GM12878 (cell line): ENCODE measurements around the gene TATDN3. TPM values are rescaled to one million over a fixed set of nuclear protein-coding genes. Genes with fewer than 3 reads are reported as not detected.
A peak's percentile ranks its signal among the peaks of the same experiment; 100 is the strongest.

ENCODE experiments used
- ATAC-seq: fragments of 200-7000 bp; cut with Tn5 transposase; 3 replicates; pipeline ENCODE4 v1.9.1; 2020; ENCODE audit warnings: mild to moderate bottlenecking, moderate library complexity
- BruUV-seq: library from RNA; stranded (reverse); fragments of 400-500 nt; replicated peaks from 2 replicates; lab custom pipeline; 2021; lab: Mats Ljungman, UMichigan
- CTCF ChIA-PET: fragments of 300-600 bp; sonication (Branson Sonifier 250); formaldehyde crosslinking; extraction: SDS; loops from one replicate; lab custom pipeline; 2021; ENCODE audit warnings: inconsistent platforms; lab: Yijun Ruan, JAX
- POLR2A ChIA-PET: fragments of 350-600 bp; formaldehyde crosslinking; extraction: SDS; loops from one replicate; lab custom pipeline; 2021; ENCODE audit warnings: inconsistent platforms; lab: Charles Lee
- RAD21 ChIA-PET: fragments of 300-600 bp; sonication (Branson Sonifier 250); formaldehyde crosslinking; loops from one replicate; lab custom pipeline; 2023; ENCODE audit warnings: antibody characterized with exemption; ENCODE audit not compliant: unreplicated experiment; lab: Charles Lee
- SMC1A ChIA-PET: fragments of 300-600 bp; sonication (Branson Sonifier 250); formaldehyde crosslinking; loops from one replicate; lab custom pipeline; 2023; ENCODE audit not compliant: unreplicated experiment, uncharacterized antibody; lab: Charles Lee
- DNase-seq: peaks from one replicate; pipeline ENCODE4 v3.0.0-alpha.2; 2011; ENCODE audit warnings: low read depth, low spot score
- FAIRE-seq: peaks from 3 replicates; lab custom pipeline; 2011; peaks lifted over from hg19 to GRCh38; lab: Jason Lieb, UNC
- H2AFZ ChIP-seq: 2 replicates; pipeline ENCODE4 v1.6.0; 2011; ENCODE audit warnings: low read depth, low read length, control low read depth; ENCODE audit not compliant: control insufficient read depth
- H3K27ac ChIP-seq: 2 replicates; pipeline ENCODE4 v1.5.1; 2011; ENCODE audit warnings: control low read depth; ENCODE audit not compliant: control insufficient read depth, insufficient read depth
- H3K27me3 ChIP-seq, 2 experiments: replicated peaks in 1 of 2; 2 replicates each; pipeline versions ENCODE4 v1.6.0 to v1.6.1; 2011; ENCODE audit warnings: low read length in 1 of 2; ENCODE audit not compliant: control insufficient read depth in 2 of 2, insufficient read depth in 2 of 2
- H3K36me3 ChIP-seq, 2 experiments: 2 replicates each; pipeline ENCODE4 v1.5.1; 2011; ENCODE audit warnings: low read length in 1 of 2; ENCODE audit not compliant: control insufficient read depth in 2 of 2, insufficient read depth in 2 of 2
- H3K4me1 ChIP-seq: 2 replicates; pipeline ENCODE4 v1.6.1; 2011; ENCODE audit warnings: mild to moderate bottlenecking, low read length, moderate library complexity, mixed read lengths; ENCODE audit not compliant: control insufficient read depth, insufficient read depth
- H3K4me2 ChIP-seq: 2 replicates; pipeline ENCODE4 v1.6.0; 2011; ENCODE audit warnings: control low read depth; ENCODE audit not compliant: control insufficient read depth, insufficient read depth
- H3K4me3 ChIP-seq: fragments of 200-600 bp; sonication (generic); 2 replicates; pipeline ENCODE4 v1.5.1; 2016
- H3K79me2 ChIP-seq: 2 replicates; pipeline ENCODE4 v1.6.0; 2011; ENCODE audit warnings: low read length; ENCODE audit not compliant: control insufficient read depth, insufficient read depth
- H3K9ac ChIP-seq: 2 replicates; pipeline ENCODE4 v1.8.0; 2011; ENCODE audit warnings: low read length, control low read depth, mixed read lengths; ENCODE audit not compliant: control insufficient read depth, insufficient read depth
- H3K9me3 ChIP-seq: replicated peaks from 3 replicates; pipeline ENCODE4 v1.5.1; 2011; ENCODE audit warnings: mild to moderate bottlenecking, low read length; ENCODE audit not compliant: control insufficient read depth, insufficient read depth
- H4K20me1 ChIP-seq: 2 replicates; pipeline ENCODE4 v1.6.0; 2011; ENCODE audit not compliant: control insufficient read depth, insufficient read depth
- BACH1 ChIP-seq: fragments of 450-650 bp; IDR thresholded peaks from 2 replicates; pipeline ENCODE4 v1.6.1; 2017; ENCODE audit warnings: mild to moderate bottlenecking, borderline replicate concordance
- CBX3 ChIP-seq: fragments of 200-600 bp; sonication (generic); IDR thresholded peaks from 2 replicates; pipeline ENCODE4 v1.6.1; 2016; ENCODE audit warnings: low read depth, borderline replicate concordance
- CREB1 ChIP-seq: IDR thresholded peaks from 2 replicates; pipeline ENCODE4 v1.6.1; 2012; ENCODE audit warnings: low read depth, mild to moderate bottlenecking, inconsistent platforms
- EED ChIP-seq: sonication (generic); IDR thresholded peaks from 2 replicates; pipeline ENCODE4 v1.6.1; 2016; ENCODE audit warnings: antibody characterized with exemption, low read depth
- PAX5 ChIP-seq: IDR thresholded peaks from 2 replicates; pipeline ENCODE4 v1.6.1; 2011; ENCODE audit warnings: low read depth, low read length, borderline replicate concordance
- SMAD1 ChIP-seq: fragments of 450-650 bp; IDR thresholded peaks from 2 replicates; pipeline ENCODE4 v1.6.1; 2018; ENCODE audit warnings: mild to moderate bottlenecking, low read depth; ENCODE audit not compliant: partially characterized antibody
- SMC3 ChIP-seq: IDR thresholded peaks from 2 replicates; pipeline ENCODE4 v1.6.1; 2011; ENCODE audit warnings: low read length, improper control_type of control experiment, borderline replicate concordance
- SRF ChIP-seq, 2 experiments: IDR thresholded peaks; 2 replicates each; pipeline ENCODE4 v1.6.1; 2011; ENCODE audit warnings: low read depth in 2 of 2, low read length in 2 of 2, mild to moderate bottlenecking in 1 of 2, moderate library complexity in 1 of 2
- TBL1XR1 ChIP-seq: IDR thresholded peaks from 2 replicates; pipeline ENCODE4 v1.6.1; 2012; ENCODE audit warnings: low read depth, low read length, improper control_type of control experiment
- ZBED1 ChIP-seq: IDR thresholded peaks from 2 replicates; pipeline ENCODE4 v1.6.1; 2016; ENCODE audit warnings: borderline replicate concordance
- ZNF217 ChIP-seq: fragments of 450-650 bp; IDR thresholded peaks from 2 replicates; pipeline ENCODE4 v1.6.1; 2017; ENCODE audit warnings: antibody characterized with exemption, mild to moderate bottlenecking
- WGBS: methylation state at CpG from one replicate; pipeline ENCODE4 v1.1.6; 2016; ENCODE audit warnings: low lambda C conversion rate; ENCODE audit not compliant: insufficient replicate concordance, insufficient coverage; ENCODE audit errors: missing lambda C conversion rate; 5-methylcytosine and 5-hydroxymethylcytosine counted together
- in situ Hi-C: fragments of 300-500 bp; cut with MboI; formaldehyde crosslinking; loops from 9 replicates; pipeline ENCODE4 v1.14.3; 2018; ENCODE audit warnings: mixed read lengths
- intact Hi-C: fragments of 100-400 bp; cut with micrococcal nuclease; formaldehyde crosslinking; loops from one replicate; pipeline ENCODE4 v1.14.2; 2022; ENCODE audit not compliant: unreplicated experiment
- polyA plus RNA-seq, 11 experiments: library from polyadenylated mRNA; depleted of rRNA in 4 of 11; unstranded in 6 of 11; stranded (reverse) in 5 of 11; fragments of >200 nt; fragmentation: Nextera tagmentation in 4 of 11; fragmentation: Illumina TruSeq in 1 of 11; extraction: Ambion mirVana in 4 of 11; extraction: Trizol in 1 of 11; gene quantifications; 1 replicate in 1 of 11; 2 replicates in 10 of 11; pipeline versions ENCODE4 v1.2.1 to v1.2.3, GENCODE V29; 2011 to 2016; ENCODE audit warnings: inconsistent platforms in 2 of 11, missing spikeins in 2 of 11, low read depth in 1 of 11
- total RNA-seq, 4 experiments: library from RNA; depleted of rRNA in 3 of 4; stranded (reverse); fragments of >200 nt in 3 of 4; fragmentation: Illumina TruSeq in 1 of 4; extraction: Trizol in 1 of 4; gene quantifications; 2 replicates each; pipeline versions ENCODE4 v1.2.1 to v1.2.3, GENCODE V29; 2013 to 2021
- TF ChIP-seq, protein P1 (sequence below): IDR thresholded peaks from 2 replicates; pipeline ENCODE4 v1.6.1; 2011; ENCODE audit warnings: mild to moderate bottlenecking, low read depth, low read length, moderate library complexity; ENCODE audit not compliant: insufficient replicate concordance
- TF ChIP-seq, protein P2 (sequence below): fragments of 450-650 bp; formaldehyde crosslinking; IDR thresholded peaks from 2 replicates; pipeline ENCODE4 v1.4.0; 2022; ENCODE audit warnings: mild to moderate bottlenecking, moderate library complexity
- TF ChIP-seq, protein P3 (sequence below): fragments of 450-650 bp; IDR thresholded peaks from 2 replicates; pipeline ENCODE4 v1.6.1; 2017; ENCODE audit warnings: borderline replicate concordance

The TATDN3 gene
- total and polyA plus RNA-seq, 10 of the 15 experiments (the other 5 are each of a cell fraction or from before 2014, with no cell fraction given) = 15.5 to 40.0 (median 22.7) TPM

DNA sequence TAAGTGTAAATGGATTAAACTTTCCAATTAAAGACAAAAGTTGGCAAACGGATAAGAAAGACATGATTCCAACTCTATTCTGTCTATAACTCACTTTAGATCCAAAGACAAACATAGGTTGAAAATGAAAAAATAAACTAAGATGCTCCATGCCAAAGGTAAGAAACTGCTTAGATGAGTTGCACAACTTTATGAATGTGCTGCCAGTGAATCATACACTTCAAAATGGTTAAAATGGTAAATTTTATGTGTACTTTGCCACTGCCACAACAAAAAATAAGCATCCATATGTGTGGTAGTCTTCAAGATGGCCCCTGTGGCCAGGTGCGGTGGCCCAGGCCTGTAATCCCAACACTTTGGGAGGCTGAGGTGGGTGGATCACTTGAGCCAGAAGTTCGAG is 45.1 kb upstream of the TATDN3 start (continued):
- TF ChIP-seq, protein P1, sequence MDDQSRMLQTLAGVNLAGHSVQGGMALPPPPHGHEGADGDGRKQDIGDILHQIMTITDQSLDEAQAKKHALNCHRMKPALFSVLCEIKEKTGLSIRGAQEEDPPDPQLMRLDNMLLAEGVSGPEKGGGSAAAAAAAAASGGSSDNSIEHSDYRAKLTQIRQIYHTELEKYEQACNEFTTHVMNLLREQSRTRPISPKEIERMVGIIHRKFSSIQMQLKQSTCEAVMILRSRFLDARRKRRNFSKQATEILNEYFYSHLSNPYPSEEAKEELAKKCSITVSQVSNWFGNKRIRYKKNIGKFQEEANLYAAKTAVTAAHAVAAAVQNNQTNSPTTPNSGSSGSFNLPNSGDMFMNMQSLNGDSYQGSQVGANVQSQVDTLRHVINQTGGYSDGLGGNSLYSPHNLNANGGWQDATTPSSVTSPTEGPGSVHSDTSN = no peak
- TF ChIP-seq SMAD1 = no peak

DNA sequence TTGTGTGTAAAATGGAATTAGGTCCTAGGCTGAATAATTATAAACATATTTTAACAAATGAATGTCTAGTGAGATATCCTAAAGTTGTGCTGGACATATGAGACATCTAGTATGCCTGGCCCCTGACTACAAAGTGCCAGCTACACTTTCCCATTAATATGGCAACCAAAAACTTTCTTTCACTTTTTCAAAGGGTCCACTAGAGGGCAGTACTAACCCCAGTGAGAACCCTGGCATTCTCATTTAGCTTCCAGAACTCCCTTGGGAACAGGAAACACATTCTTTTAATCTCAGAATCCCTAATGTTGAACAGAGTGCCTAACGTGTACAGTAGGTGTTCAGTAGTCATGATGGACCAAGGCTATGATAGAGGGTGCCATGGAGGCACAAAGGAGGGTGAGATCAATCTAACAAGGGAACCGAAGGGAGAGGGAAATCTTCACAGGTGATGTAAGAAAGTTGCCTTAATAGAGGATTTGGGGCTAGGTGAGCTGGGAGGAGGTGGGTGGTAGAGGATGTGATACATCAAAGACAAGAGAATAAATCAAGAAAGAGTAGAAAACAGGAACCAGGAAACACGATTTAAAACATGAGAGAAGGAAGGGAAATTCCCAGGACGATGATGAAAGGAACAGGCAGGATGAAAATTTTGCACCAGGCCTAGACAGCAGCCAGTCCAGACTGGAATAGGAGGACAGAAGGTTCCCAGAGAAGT is 41.7 kb upstream of the TATDN3 start:
- no TSS peak for BruUV-seq
- DNase-seq = peak; percentile 51
- TF ChIP-seq ZBED1 = no peak
- TF ChIP-seq BACH1 = no peak
- TF ChIP-seq EED = peak; percentile 94
- no peak for TF ChIP-seq SRF (IDR thresholded peaks at IDR 0.05; ENCODE audit: low read depth in 2 of 2, low read length in 2 of 2)
- TF ChIP-seq TBL1XR1 = 0 out of 2 replicates have a peak, but pooled peaks have one; percentile 16
- 0 out of 2 replicates have a peak, but pooled peaks have one; percentile 14 for TF ChIP-seq CREB1
- TF ChIP-seq, protein P1 = no peak
- TF ChIP-seq ZNF217 = no peak
- TF ChIP-seq, protein P2, sequence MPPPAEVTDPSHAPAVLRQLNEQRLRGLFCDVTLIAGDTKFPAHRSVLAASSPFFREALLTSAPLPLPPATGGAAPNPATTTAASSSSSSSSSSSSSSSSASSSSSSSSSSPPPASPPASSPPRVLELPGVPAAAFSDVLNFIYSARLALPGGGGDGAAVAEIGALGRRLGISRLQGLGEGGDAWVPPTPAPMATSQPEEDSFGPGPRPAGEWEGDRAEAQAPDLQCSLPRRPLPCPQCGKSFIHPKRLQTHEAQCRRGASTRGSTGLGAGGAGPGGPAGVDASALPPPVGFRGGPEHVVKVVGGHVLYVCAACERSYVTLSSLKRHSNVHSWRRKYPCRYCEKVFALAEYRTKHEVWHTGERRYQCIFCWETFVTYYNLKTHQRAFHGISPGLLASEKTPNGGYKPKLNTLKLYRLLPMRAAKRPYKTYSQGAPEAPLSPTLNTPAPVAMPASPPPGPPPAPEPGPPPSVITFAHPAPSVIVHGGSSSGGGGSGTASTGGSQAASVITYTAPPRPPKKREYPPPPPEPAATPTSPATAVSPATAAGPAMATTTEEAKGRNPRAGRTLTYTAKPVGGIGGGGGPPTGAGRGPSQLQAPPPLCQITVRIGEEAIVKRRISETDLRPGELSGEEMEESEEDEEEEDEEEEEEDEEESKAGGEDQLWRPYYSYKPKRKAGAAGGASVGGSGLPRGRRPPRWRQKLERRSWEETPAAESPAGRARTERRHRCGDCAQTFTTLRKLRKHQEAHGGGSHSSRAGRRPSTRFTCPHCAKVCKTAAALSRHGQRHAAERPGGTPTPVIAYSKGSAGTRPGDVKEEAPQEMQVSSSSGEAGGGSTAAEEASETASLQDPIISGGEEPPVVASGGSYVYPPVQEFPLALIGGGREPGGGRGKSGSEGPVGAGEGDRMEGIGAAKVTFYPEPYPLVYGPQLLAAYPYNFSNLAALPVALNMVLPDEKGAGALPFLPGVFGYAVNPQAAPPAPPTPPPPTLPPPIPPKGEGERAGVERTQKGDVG (CRISPR knock-in tag) = no peak
- TF ChIP-seq PAX5 = no peak
- TF ChIP-seq CBX3 = no peak
- TF ChIP-seq, protein P3, sequence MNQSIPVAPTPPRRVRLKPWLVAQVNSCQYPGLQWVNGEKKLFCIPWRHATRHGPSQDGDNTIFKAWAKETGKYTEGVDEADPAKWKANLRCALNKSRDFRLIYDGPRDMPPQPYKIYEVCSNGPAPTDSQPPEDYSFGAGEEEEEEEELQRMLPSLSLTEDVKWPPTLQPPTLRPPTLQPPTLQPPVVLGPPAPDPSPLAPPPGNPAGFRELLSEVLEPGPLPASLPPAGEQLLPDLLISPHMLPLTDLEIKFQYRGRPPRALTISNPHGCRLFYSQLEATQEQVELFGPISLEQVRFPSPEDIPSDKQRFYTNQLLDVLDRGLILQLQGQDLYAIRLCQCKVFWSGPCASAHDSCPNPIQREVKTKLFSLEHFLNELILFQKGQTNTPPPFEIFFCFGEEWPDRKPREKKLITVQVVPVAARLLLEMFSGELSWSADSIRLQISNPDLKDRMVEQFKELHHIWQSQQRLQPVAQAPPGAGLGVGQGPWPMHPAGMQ = no peak
- TF ChIP-seq SMC3 = peak; percentile 42; the same call in 1 of the 2 replicates

More for the DNA sequence above, 41.7 kb upstream of the TATDN3 start:
- POLR2A ChIA-PET = interaction anchor here (0.7 to 1.2 kb wide), 3 partner anchors 82 to 314 kb away, joined by 3 to 5 read pairs (median 4); partner anchors contain the start of gene FLVCR1
- H3K27me3 ChIP-seq = no peaks in the 10 kb centered on the region
- peak overlapping the region; percentile 71 for H3K4me2 ChIP-seq
- SMC1A ChIA-PET = interaction anchor here (0.7 to 5.6 kb wide), 25 partner anchors 9 to 292 kb away, joined by 3 to 32 read pairs (median 4); partner anchors contain the start of gene VASH2
- H3K79me2 ChIP-seq = peaks cover 2% of the 10 kb centered on the region
- FAIRE-seq (no peak), ATAC-seq (peak; percentile 65)
- H3K36me3 ChIP-seq = no peaks in the 10 kb centered on the region
- H3K27ac ChIP-seq = peak overlapping the region; percentile 59
- no peaks in the 10 kb centered on the region for H3K9me3 ChIP-seq
- CTCF ChIA-PET = interaction anchor here (0.8 to 5.8 kb wide), 37 partner anchors 9 to 294 kb away, joined by 3 to 56 read pairs (median 6); partner anchors contain the start of gene ATF3
- intact Hi-C loops = loop anchor here (5.0 to 10.0 kb wide), 2 partner anchors 48 to 275 kb away; no protein-coding TSS in a partner anchor
- peak overlapping the region; percentile 32; the same call in 1 of the 2 replicates for H2AFZ ChIP-seq
- no peaks in the 10 kb centered on the region for H4K20me1 ChIP-seq
- H3K9ac ChIP-seq = no peak overlapping the region; the same call in 1 of the 2 replicates
- peaks cover 41% of the 10 kb centered on the region for H3K4me1 ChIP-seq
- peak overlapping the region; percentile 32; the same call in 1 of the 2 replicates for H3K4me3 ChIP-seq
- RAD21 ChIA-PET = interaction anchor here (0.7 to 3.5 kb wide), 17 partner anchors 15 to 320 kb away, joined by 3 to 17 read pairs (median 4); no protein-coding TSS in a partner anchor
- in situ Hi-C loops = no loop called here
- WGBS = 2% methylated on average over 4 of the region's 4 CpGs
